ENCODE data around the gene SLTM.
A peak's percentile ranks its signal among the peaks of the same experiment; 100 is the strongest.

The SLTM gene

GRCh38 chr15:58962136-58962535, 28.7 kb upstream of the SLTM start:
- TF ChIP-seq CREB1 (IDR thresholded peaks at IDR 0.05; ENCODE audit: low read depth) (no peak), REST (IDR thresholded peaks at IDR 0.05; ENCODE audit: low read depth) (no peak), EGR1 (IDR thresholded peaks at IDR 0.05) (no peak)

GRCh38 chr15:58958811-58959210, 25.3 kb upstream of the SLTM start:
- TF ChIP-seq MAX (IDR thresholded peaks at IDR 0.05): no peak
- no peak for TF ChIP-seq CEBPB (IDR thresholded peaks at IDR 0.05)
- no peak for TF ChIP-seq ZBTB7A (IDR thresholded peaks at IDR 0.05; ENCODE audit: low read depth)

- no peak for TF ChIP-seq TCF12 (IDR thresholded peaks at IDR 0.05; ENCODE audit: low read depth)
- no peak for TF ChIP-seq NFIC (IDR thresholded peaks at IDR 0.05)
- TF ChIP-seq MAX (IDR thresholded peaks at IDR 0.05): no peak
- TF ChIP-seq CREB1 (IDR thresholded peaks at IDR 0.05; ENCODE audit: low read depth): no peak
- no peak for TF ChIP-seq YY1 (IDR thresholded peaks at IDR 0.05; ENCODE audit: low read depth)
- TF ChIP-seq TAF1 (IDR thresholded peaks at IDR 0.05; ENCODE audit: low read depth): no peak
- TF ChIP-seq REST (IDR thresholded peaks at IDR 0.05; ENCODE audit: low read depth): no peak
- TF ChIP-seq ZBTB7A (IDR thresholded peaks at IDR 0.05; ENCODE audit: low read depth): no peak
- peak; percentile 71 for TF ChIP-seq RAD21 (IDR thresholded peaks at IDR 0.05; ENCODE audit: low read depth)
Observed at GRCh38 chr15:58957101-58957973, 23.9 kb upstream of the SLTM start.

GRCh38 chr15:58952751-58953150, 19.3 kb upstream of the SLTM start:
- no peak for TF ChIP-seq TEAD4 (IDR thresholded peaks at IDR 0.05)

GRCh38 chr15:58951388-58952007, 18.0 kb upstream of the SLTM start:
- no peak for TF ChIP-seq CREB1 (IDR thresholded peaks at IDR 0.05; ENCODE audit: low read depth)
- no peak for TF ChIP-seq RAD21 (IDR thresholded peaks at IDR 0.05; ENCODE audit: low read depth)
- TF ChIP-seq EGR1 (IDR thresholded peaks at IDR 0.05): no peak
- no peak for TF ChIP-seq YY1 (IDR thresholded peaks at IDR 0.05; ENCODE audit: low read depth)
- TF ChIP-seq FOXM1 (IDR thresholded peaks at IDR 0.05; ENCODE audit: borderline replicate concordance, low read depth): 0 out of 2 replicates have a peak, but pooled peaks have one; percentile 23
- TF ChIP-seq TEAD4 (IDR thresholded peaks at IDR 0.05): no peak
- TF ChIP-seq EP300 (IDR thresholded peaks at IDR 0.05; ENCODE audit: borderline replicate concordance): peak; percentile 37; the same call in 1 of the 2 replicates
- TF ChIP-seq ZBTB7A (IDR thresholded peaks at IDR 0.05; ENCODE audit: low read depth): no peak
- TF ChIP-seq TAF1 (IDR thresholded peaks at IDR 0.05; ENCODE audit: low read depth): no peak
- peak; percentile 35; the same call in 1 of the 2 replicates for TF ChIP-seq MAX (IDR thresholded peaks at IDR 0.05)
- peak; percentile 68 for TF ChIP-seq NFIC (IDR thresholded peaks at IDR 0.05)
- no peak for TF ChIP-seq TCF12 (IDR thresholded peaks at IDR 0.05; ENCODE audit: low read depth)
- no peak for TF ChIP-seq CEBPB (IDR thresholded peaks at IDR 0.05)
- no peak for TF ChIP-seq USF1 (IDR thresholded peaks at IDR 0.05)
- TF ChIP-seq REST (IDR thresholded peaks at IDR 0.05; ENCODE audit: low read depth): no peak

Data from Ishikawa (cell line).